SU-DHL-6 (cell line): Measurements from ENCODE around the gene PSMA5.
A peak's percentile ranks its signal among the peaks of the same experiment; 100 is the strongest.

Experiments
- H2AFZ ChIP-seq: fragments of 200-600 bp; sonication (generic); 2 replicates; pipeline ENCODE4 v1.6.1; 2014; ENCODE audit warnings: low read depth, mild to moderate bottlenecking, moderate library complexity, mixed read lengths, antibody characterized with exemption, low read length; ENCODE audit not compliant: severe bottlenecking
- H3F3A ChIP-seq: fragments of 200-600 bp; shearing (Covaris generic); 2 replicates; pipeline ENCODE4 v1.6.0; 2016; ENCODE audit warnings: antibody characterized with exemption, mild to moderate bottlenecking; ENCODE audit not compliant: insufficient read depth
- H3K27ac ChIP-seq: fragments of 200-600 bp; sonication (generic); 2 replicates; pipeline ENCODE4 v1.5.1; 2016; ENCODE audit warnings: low read depth, mild to moderate bottlenecking, low read length, moderate library complexity, mixed read lengths
- H3K27me3 ChIP-seq: fragments of 200-600 bp; sonication (generic), shearing (Covaris generic); 2 replicates; pipeline ENCODE4 v1.6.0; 2014; ENCODE audit warnings: mild to moderate bottlenecking, low read length
- H3K36me3 ChIP-seq: fragments of 200-600 bp; sonication (generic); 2 replicates; pipeline ENCODE4 v1.6.1; 2014; ENCODE audit warnings: mild to moderate bottlenecking, low read length, mixed read lengths
- H3K4me2 ChIP-seq: fragments of 300-600, 200-600 bp; shearing (Covaris generic), sonication (generic); 2 replicates; pipeline ENCODE4 v1.6.0; 2014; ENCODE audit warnings: low read length, low read depth, mild to moderate bottlenecking; ENCODE audit not compliant: poor library complexity, severe bottlenecking
- H3K4me3 ChIP-seq: fragments of 200-600 bp; sonication (generic); 2 replicates; pipeline ENCODE4 v1.5.1; 2014; ENCODE audit warnings: antibody characterized with exemption, low read length, mild to moderate bottlenecking, mixed read lengths; ENCODE audit not compliant: insufficient read depth, poor library complexity, severe bottlenecking
- H3K79me2 ChIP-seq: fragments of 200-600 bp; sonication (generic); 2 replicates; pipeline ENCODE4 v1.6.1; 2014; ENCODE audit warnings: mild to moderate bottlenecking, low read length, moderate library complexity; ENCODE audit not compliant: insufficient read depth
- H3K9ac ChIP-seq: fragments of 200-600 bp; sonication (generic); 2 replicates; pipeline ENCODE4 v1.7.0; 2014; ENCODE audit warnings: mild to moderate bottlenecking, low read length
- H3K9me2 ChIP-seq: fragments of 200-600 bp; sonication (generic); replicated peaks from 2 replicates; pipeline ENCODE4 v1.6.1; 2014; ENCODE audit warnings: low read length; ENCODE audit not compliant: insufficient read depth
- H3K9me3 ChIP-seq: fragments of 200-600 bp; sonication (generic); 2 replicates; pipeline ENCODE4 v1.6.1; 2014; ENCODE audit warnings: low read length, mixed read lengths; ENCODE audit not compliant: insufficient read depth
- H4K20me1 ChIP-seq: fragments of 200-600 bp; sonication (generic); 2 replicates; pipeline ENCODE4 v1.6.1; 2014; ENCODE audit warnings: low read depth, mild to moderate bottlenecking, antibody characterized with exemption, low read length, moderate library complexity, mixed read lengths
- CTCF ChIP-seq: fragments of 200-600 bp; sonication (generic); IDR thresholded peaks from one replicate; pipeline ENCODE4 v1.5.1; 2017; ENCODE audit warnings: antibody characterized with exemption, mild to moderate bottlenecking, low read length, moderate library complexity; ENCODE audit not compliant: insufficient read depth, poor library complexity, severe bottlenecking
- EZH2phosphoT487 ChIP-seq: fragments of 200-600 bp; sonication (generic), shearing (Covaris generic); conservative IDR thresholded peaks from 2 replicates; pipeline ENCODE4 v1.6.1; 2018; ENCODE audit warnings: mild to moderate bottlenecking, antibody characterized with exemption, low read length, moderate library complexity, mixed read lengths

Gene PSMA5

GRCh38 chr1:109432336-109432735, 6.1 kb upstream of the PSMA5 start:
- Histone ChIP-seq H2AFZ (no peak overlapping the region), H3K9ac (no peak overlapping the region), H3K27me3 (no peaks in the 10 kb centered on the region), H3K27ac (no peak overlapping the region), H3K4me3 (no peak overlapping the region), H3K79me2 (no peaks in the 10 kb centered on the region), H4K20me1 (no peaks in the 10 kb centered on the region), H3K9me2 (no peaks in the 10 kb centered on the region), H3F3A (no peaks in the 10 kb centered on the region), H3K36me3 (no peaks in the 10 kb centered on the region), H3K4me2 (no peak overlapping the region), H3K9me3 (no peaks in the 10 kb centered on the region)
- no peak for TF ChIP-seq CTCF
- no peak for TF ChIP-seq EZH2phosphoT487

GRCh38 chr1:109427171-109427467, 871 bp upstream of the PSMA5 start:
- Histone ChIP-seq H3K36me3 (no peaks in the 10 kb centered on the region), H3K4me3 (peak overlapping the region; percentile 77), H3K9ac (peak overlapping the region; percentile 64), H3K4me2 (peak overlapping the region; percentile 85), H3K27ac (no peak overlapping the region), H4K20me1 (no peaks in the 10 kb centered on the region), H3K79me2 (peaks cover 40% of the 10 kb centered on the region), H3K9me2 (no peaks in the 10 kb centered on the region), H3K9me3 (no peaks in the 10 kb centered on the region), H3F3A (peaks cover 4% of the 10 kb centered on the region), H2AFZ (peak overlapping the region; percentile 26), H3K27me3 (no peaks in the 10 kb centered on the region)
- TF ChIP-seq EZH2phosphoT487 (no peak), CTCF (no peak)

- Histone ChIP-seq H3F3A (peaks cover 4% of the 10 kb centered on the region), H3K27ac (peak overlapping the region; percentile 82), H3K4me2 (peak overlapping the region; percentile 84), H2AFZ (no peak overlapping the region), H3K79me2 (peaks cover 53% of the 10 kb centered on the region), H3K9me3 (no peaks in the 10 kb centered on the region), H3K36me3 (peaks cover 8% of the 10 kb centered on the region; the same call in 1 of the 2 replicates), H3K27me3 (no peaks in the 10 kb centered on the region), H3K9ac (peak overlapping the region; percentile 64), H3K9me2 (no peaks in the 10 kb centered on the region), H3K4me3 (peak overlapping the region; percentile 62), H4K20me1 (no peaks in the 10 kb centered on the region)
- no peak for TF ChIP-seq EZH2phosphoT487
- no peak for TF ChIP-seq CTCF
Observed at GRCh38 chr1:109425391-109426280, 612 bp downstream of the PSMA5 start.
